GM19397 (cell line): ENCODE measurements around the gene TMIGD3.

Experiments
- ATAC-seq: cut with Tn5 transposase; IDR thresholded peaks from one replicate; pipeline ENCODE4 v1.9.1; 2021; ENCODE audit warnings: mild to moderate bottlenecking, moderate library complexity; ENCODE audit not compliant: unreplicated experiment

The TMIGD3 gene

DNA sequence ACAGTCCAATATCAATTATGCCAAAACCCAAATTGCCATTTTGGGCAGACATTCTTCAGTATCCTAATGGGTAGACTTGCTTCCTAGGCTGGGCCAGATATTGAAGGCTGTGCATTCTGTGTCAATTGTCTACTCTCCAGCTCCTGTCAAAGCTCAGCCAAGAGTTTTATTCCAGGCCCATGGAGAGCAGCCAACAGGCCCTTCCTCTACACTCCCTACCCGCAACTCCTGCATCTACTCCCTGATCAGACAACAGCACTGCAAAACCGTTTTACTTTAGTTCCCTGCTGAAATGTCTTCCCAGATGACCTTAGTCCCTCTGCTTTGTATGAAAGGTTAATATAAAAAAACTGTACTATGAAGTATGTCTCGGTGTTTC, 6.6 kb upstream of the TMIGD3 start:
- ATAC-seq = no peak

DNA sequence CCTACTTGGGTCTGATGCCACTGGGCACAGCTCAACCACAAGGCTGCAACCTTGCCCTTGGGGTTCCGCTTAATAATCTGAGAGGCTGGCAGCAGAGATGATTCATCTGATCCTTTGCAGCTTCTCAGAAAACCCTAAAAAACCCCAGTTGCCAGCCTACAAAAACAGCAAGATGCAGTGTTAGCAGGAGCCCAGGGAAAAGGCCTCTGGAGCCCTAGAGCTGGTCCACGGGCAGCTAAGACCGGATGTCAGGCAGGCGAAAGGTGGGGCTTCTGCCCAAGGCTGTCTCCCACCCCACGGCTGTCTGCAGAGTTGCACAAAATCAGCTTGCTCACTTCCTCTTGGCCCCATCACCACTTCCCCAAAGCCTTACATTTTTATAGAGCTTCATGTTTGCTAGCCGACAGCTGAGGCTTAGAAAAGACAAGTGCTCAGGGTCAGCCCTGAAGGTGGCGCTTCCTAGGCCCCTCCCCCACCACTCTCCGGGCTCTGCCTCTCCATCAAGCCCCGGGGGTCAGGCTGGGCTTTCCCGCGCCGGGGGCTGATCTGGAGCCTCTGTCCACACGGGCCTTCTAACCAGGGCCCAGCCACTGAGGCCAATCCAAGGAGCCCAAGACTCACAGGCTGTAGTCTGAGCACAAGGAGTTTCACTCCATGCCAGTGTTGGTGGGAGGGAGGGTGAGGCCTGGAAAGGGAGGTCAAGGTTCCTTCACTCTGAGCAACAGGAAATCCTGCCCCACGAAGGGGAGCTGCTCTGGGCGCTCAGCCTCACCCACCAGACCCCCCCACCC, 4.2 kb upstream of the TMIGD3 start:
- peak; percentile 58 for ATAC-seq

DNA sequence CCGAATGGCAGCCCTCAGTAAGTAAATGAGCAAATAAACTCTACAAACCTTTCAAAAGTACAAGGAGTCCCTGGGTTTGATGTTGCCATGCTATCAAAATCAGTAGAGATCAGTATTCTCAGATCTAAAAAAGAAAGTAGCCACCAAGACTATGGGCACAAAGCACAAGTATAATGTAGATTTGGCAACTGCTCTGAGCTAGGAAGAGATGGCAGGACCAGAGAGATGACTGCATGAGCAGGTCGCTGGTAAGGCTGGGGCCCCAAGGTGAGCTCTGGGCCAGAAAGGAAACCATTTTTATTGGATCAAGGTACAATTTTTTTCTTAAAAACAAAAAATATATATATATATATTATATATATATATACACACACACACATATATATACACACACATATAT, 3.1 kb upstream of the TMIGD3 start:
- ATAC-seq = no peak

DNA sequence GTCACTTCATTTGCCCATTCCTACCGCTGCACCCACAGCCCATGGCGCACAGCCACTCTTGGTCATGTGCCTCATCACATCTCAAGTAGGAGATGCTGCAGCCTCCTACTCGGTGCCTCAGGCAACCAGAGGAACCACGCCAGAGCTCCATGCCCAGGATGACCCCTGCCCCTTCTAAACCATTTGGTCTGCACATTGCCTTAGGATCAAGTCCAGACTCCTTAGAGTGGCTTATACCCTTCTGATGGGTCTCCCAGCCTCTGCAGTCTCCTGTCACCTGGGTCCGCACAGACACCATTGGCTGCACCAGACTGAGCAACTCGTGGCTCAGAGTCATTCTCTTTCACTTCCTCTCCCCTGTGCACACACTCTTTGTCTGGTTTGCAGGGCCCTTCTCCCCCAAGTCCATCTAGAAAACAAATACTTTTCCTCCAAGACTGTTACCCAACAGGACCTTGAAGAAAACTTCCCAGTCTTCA, 2.2 kb upstream of the TMIGD3 start:
- peak; percentile 60 for ATAC-seq

DNA sequence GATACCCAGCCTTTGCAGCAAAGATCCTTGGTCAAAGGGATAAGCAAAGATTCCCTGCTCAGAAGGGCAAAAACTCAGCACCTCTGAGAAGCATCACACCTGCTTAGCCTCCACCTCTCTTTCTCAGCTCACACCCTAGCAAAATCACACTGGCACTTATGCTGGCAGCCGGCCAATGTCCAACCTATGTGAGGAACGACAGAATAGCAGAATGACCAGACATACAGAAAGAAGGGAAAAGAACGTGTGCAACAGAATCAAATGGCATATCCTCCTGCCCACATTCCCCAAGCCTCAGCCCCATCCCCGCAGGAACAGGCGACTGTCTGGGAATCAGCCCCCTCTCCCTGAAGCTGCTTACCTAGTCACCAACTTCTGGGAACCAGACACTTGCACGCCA, 664 bp upstream of the TMIGD3 start:
- no peak for ATAC-seq

DNA sequence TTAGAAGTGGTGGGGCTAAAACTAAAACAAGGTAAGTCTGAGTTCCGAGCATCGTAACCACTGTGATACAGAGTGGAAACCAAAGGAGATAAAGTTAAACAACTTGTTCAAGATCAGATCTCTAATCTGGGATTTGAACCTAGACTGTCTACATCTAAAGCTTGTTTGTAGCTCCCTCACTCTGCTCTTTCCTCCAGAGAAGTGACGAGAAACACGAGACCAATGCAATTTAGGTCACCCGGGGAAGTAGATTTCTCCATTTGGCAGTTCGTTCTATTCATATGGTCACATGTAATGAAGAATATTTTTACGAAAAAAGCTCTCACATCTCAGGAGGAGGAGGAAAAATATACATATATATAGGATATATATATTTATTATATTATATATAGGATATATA, 1.8 kb downstream of the TMIGD3 start:
- no peak for ATAC-seq

DNA sequence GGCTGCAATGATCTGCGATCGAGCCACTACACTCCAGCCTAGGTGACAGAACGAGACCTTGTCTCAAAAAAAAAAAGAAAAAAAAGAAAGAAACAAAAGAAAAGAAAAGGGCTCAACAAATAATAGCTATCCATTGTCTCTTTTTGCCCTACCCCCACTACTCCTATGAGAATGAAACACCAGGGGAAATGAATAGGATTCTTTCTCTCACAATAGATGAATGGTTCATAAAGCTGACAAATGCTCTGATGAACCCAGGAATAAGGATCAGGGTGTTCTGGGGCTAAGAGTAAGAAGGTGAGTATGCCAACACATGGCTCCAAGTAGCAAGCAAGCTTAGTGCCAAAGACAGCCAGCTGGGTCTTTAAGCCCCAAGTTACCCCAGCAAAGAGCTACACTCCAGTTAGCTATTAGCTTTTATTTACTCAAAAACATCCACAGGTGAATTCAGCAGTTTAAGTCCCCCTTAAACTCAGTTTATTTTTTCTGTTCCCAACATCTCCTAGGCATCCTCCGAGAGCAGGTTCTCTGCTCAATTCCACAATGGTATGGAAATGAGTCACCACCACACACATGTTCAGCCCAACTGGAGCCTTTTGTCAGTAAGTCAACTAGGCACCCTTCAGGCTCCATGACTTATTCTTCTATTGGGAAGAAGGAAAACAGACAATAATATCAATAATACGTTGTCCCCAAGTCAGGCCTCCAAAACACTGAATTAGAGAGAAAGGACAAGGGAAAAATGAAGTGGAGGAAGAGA, 4.2 kb downstream of the TMIGD3 start:
- ATAC-seq = no peak

DNA sequence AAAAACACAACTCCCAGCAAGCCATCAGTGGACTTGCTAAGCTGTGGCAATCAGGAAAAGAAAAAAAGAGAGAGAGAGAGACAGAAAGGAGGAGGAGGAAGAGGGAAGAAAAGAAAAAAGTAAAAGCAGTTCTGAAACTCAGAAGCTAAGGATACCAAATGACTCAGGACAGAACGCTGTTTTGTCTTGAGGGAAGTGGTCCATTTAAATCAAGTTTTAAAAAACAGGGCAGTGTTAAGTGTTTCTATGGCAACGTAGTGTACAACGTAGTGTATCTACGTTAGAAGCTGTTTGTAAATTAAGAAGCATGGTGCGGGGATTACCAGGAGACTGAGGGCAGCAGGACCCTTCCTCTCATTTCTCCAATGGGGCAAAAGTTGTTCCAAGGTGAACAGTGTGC, 5.8 kb downstream of the TMIGD3 start:
- ATAC-seq = no peak

DNA sequence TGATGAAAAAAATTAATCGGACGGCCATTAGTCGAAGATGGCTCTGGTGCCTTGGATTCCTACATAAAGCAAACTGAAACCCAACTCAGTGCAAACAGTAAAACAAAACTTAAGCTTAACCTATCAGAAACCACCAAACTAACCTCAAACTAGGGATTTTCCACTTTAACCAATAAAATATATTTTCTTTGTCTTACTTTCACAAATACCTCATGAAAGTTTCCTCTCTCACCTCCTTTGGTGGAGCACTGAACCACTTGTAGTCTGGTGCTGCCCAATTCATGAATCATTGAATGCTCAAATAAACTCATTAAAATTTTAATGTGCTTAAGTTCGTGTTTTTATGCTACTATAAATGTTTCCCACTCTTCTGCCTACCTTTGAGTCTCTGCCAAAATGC, 7.0 kb downstream of the TMIGD3 start:
- ATAC-seq = no peak

DNA sequence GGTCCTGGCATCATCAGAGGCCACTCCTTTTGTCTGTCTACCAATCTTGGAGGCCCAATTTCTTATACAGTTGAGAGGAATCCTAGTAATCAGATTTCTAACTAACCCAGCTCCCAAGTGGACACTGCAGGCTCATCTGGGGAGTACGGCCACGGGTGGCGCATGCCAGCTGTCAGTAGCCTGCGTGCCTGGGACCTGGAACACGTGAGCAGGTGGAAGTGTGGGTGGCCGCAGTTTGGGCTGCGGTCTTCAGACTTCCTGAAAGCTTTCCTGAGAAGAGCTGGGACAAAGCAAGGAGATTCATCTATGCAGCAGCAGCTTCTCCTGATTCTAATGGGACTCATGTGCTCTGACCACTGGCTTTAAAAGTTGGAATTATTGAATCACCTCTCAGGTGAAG, 12.4 kb downstream of the TMIGD3 start:
- ATAC-seq = no peak

DNA sequence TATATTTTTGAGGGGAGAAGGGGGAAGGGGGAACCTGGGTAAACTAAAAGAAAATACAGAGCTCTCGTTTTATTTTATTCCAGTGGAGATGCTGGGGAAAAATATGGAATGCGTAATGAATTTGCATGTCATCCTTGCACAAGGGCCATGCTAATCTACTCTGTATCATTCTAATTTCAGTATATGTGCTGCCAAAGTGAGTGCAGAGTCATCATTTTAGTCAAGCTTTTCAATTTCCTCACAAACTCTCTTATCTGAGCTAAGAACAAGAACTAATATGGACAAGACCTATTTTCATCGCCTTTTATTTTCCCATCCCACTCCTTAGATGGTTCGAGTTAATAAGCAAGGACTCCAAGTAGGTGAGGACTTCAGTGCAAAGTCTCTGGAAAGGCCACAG, 13.2 kb downstream of the TMIGD3 start:
- ATAC-seq = no peak

DNA sequence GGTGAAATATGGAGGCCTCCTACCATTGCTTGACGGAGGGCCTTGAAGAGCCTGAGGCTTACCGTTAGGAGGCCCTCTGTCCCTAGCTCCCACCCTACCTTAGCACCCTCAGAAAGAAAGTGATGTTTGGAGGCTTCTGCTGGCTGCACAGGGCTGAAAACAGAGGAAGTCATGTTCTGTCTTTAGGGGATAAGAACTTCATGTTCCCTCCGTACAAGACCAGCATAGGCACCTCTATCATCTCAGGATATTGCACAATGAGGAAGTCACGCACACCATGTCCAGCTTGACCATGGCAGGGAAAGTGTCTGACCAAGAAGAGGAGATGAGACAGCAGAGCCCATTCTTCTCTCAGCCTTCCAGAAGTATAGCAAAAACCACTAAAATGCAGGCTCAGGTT, 13.8 kb downstream of the TMIGD3 start:
- no peak for ATAC-seq

DNA sequence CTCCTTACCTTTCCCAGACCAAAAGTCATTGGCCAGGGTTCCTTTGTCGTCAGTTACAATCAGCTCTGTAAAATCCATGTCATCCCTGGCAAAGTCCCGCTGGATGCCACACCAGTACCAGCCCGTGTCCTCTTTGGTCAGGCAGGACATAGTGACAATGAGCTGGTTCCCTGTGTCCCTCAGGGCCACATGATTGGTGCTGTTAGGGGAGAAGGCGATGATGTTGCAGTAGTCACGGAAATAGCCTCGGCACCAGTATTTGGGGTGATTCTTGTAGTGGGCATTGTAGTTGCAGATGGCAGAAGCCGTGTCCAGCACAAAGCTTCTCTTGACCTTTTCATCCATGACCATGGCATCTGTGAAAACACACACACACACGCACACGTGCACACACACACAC, 14.8 kb downstream of the TMIGD3 start:
- no peak for ATAC-seq

DNA sequence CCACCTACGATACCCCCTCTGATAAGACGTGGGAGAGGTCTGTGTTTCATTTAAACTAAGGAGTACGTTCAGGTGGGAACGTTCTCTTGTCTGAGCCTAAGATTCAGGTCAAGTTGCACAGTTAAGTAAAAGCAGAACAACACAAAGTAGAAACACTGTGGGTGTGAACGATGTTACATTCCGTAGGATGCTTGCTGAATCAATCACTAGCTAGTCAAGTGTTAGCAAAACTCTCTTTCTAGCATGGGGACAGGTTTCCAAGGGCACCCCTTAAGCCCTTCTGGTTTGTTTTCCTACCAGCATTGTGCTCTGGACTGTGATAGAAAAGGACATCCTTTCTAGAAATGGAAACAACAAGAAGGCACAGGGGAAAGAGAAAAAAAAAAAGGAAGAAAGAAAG, 16.3 kb downstream of the TMIGD3 start:
- ATAC-seq = no peak

DNA sequence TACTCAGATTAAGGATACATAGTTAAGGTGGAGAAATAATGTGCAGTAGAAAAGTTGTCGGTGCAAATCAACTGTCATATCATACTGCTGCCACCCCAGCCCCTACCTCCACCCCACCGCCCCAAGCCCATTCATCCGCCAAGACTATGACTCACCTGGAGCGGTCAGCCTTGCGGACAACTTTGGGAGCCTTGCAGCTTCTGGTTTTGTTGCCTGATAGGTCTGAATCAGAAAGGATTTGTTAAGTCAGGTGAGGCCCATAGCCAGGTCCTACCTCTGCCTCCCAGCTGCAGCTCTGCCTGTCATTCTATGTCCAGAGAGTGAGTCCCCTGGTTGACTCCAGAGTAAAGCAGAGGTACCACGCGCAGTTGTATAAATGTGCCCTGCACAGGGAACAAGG, 17.0 kb downstream of the TMIGD3 start:
- ATAC-seq = no peak

DNA sequence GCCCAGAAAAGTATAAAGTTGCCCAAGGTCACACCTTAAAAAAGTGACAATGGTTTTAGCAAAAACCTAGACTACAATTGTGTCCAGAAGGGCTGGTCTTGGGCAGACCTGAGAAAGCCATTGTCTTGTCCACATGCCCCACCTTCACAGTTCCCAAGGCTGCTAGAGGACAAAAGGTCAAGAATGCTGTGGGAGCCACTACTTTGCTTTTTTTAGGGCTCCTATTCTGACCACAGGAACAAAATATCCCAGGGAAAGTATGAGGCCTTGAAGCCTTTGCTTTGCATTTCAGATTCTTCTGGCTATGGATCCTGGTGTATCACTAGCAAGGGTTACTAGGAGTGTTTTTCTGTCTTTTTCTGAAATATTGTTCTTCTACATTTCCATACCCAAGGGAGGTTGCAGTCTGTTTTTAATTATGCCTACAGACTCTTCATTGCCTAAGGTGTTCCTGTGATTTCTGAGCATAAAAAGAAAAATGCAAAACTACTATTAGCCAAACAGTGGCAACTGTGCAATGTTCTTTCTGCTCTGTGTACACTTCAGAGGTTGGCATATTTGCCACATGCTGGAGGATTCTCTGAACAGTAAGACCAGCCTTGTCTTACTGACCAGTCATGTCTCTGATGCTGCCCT, 18.9 kb downstream of the TMIGD3 start:
- no peak for ATAC-seq

DNA sequence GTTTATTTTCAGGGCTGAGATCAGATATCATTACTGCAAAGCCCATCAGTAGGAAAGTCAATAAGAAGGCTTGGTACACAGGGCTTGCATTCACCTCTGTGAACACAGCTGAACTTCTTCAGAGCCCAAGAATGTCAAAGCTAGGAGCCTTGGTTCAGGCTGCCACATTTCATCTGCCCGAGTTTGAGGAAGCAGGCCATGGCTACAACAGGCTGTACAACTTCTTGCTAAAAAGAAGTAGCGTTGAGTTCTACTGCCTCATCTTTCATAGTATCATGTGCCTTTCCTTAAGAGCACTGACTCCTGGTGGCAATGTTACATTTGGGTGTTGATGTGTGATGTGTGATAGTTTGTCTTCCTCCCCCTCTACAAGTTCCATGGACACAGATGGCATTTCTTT, 19.6 kb downstream of the TMIGD3 start:
- no peak for ATAC-seq

DNA sequence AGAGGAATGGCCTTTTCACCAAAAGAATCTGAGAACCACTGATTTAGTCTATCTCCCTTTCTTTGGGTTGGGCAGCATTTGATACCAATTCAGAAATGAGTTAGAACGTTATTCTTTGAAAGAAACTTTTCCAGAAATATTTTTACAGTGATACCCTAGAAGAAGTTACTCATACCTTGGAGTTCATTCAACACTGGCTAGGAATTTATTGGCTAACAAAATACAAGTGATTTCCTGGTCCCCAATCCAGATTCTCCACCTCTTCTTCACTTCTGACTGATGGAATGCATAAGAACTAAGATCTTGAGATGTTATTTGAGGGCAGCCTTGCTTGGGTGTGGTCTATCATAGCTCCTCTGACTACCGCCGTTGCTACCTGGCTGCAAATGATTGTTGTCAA, 20.3 kb downstream of the TMIGD3 start:
- ATAC-seq = no peak

DNA sequence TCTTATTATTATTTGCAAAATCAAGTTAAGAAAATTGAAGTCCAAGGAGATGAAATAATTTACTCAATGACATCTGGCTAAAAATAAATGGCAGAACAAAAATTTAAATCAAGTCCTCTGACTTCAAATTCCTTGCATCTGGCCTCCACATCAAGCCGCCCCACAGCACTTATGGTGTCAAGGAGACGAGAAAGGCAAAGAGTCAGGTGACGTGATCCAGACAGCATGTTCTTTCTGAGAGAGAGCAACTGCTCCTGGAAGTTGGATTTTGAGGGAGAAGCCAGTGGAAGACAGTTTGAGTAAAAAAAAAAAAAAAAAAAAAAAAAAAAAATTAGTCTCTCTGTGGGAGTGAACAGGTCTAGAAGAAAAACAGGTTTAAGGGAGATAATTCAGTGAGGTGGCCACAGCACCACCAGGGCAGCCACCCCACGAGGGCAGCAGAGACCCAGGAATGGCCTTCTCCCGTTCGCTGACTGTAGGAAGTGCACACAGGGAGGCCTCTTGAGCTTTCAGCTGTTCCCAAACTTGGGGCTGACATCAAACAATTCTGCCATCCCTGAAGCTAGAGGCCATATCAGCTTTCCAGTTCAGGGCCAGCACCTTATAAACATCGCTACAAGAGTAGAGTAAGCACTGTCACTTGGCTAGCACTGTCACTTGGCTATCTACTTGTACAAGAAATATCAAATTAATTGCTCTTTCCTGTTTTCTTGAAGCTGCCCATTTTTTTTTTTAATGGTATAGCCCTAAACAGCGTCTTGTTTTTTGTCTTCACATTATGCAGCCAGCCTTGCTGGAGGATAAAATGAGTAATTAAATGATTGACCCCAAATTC, 21.8 kb downstream of the TMIGD3 start:
- no peak for ATAC-seq

DNA sequence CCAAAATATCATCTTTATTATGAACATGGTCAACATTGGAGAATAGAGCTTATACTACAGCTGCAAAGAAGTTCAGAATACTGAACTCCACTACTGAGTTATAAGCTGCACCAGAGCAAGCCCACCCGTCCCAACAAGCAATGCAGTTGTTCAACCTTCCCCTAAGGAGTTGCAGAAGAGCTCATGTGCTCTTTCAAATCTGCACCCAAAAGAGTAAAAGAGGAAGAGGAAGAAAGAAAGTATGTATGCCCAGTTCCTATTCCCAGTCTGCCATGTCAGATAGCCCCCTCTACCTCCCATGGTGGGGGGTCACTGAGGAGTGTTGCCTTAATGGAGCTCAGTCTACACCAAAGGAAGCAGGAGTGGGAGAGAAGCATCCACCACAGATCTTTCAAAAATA, 22.8 kb downstream of the TMIGD3 start:
- no peak for ATAC-seq

DNA sequence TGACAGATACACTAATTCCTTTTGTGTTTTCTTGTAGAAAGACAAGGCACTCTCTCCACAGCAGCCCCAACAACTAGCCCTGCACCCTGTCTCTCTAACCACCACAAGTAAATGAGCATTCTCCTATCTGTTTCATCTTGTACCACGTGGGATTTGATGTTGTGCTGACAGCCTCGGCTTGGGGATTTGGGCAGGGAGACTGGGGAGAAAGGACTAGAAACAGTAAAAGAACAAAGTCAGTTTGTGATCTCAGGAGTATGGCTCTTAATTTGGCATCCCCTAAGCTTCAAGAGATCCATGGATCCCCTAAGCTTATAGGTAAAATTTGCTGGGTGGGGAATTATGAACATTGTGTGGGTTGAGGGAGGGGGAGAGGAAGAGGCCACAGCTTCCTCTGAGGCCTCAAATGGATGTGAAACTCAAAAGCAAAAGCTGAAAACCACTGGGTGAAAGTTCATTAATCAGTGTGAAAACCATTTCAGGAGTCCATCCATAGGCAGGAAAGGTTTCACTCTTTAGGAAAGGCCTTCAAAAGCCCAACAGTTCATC, 26.6 kb downstream of the TMIGD3 start:
- ATAC-seq = peak; percentile 56
